ENCODE measurements around the gene BCL3.
"Not testable (repeated sequence)": the region's sequence is repeated elsewhere in the genome, so short reads cannot be mapped to it uniquely, and the experiment has no call there.

The BCL3 gene

GRCh38 chr19:44777715-44778347 is 29.3 kb downstream of the BCL3 start, which contains the start of gene CBLC:
CBLC (plus strand) TSS chr19:44777890; CDS start chr19:44777932, 42 bp downstream.
- peak within 1 kb of the TSS; percentile 54; the same call in 1 of the 2 replicates for H3K27ac ChIP-seq
- TF ChIP-seq CTCF (conservative IDR thresholded peaks at IDR 0.05), result 0 out of 2 replicates have a peak, but pooled peaks have one; percentile 26

- TF ChIP-seq CTCF (conservative IDR thresholded peaks at IDR 0.05), result no peak
- H3K27ac ChIP-seq, result no peak overlapping the region
Measured at GRCh38 chr19:44779150-44779549, 30.6 kb downstream of the BCL3 start.

GRCh38 chr19:44781694-44782093 is 33.2 kb downstream of the BCL3 start:
- not testable (repeated sequence) for H3K27ac ChIP-seq

- H3K27ac ChIP-seq, result peak overlapping the region; percentile 18
- no peak for TF ChIP-seq CTCF (conservative IDR thresholded peaks at IDR 0.05)
Measured at GRCh38 chr19:44782729-44783128, 34.2 kb downstream of the BCL3 start.

- TF ChIP-seq CTCF (conservative IDR thresholded peaks at IDR 0.05), result no peak
- peak overlapping the region; percentile 78 for H3K27ac ChIP-seq
Measured at GRCh38 chr19:44783545-44783944, 35.0 kb downstream of the BCL3 start.

GRCh38 chr19:44785271-44785670 is 36.8 kb downstream of the BCL3 start:
- peak overlapping the region; percentile 78 for H3K27ac ChIP-seq
- TF ChIP-seq CTCF (conservative IDR thresholded peaks at IDR 0.05), result no peak

GRCh38 chr19:44785993-44786392 is 37.5 kb downstream of the BCL3 start:
- TF ChIP-seq CTCF (conservative IDR thresholded peaks at IDR 0.05), result no peak
- H3K27ac ChIP-seq, result peak overlapping the region; percentile 78; the same call in 1 of the 2 replicates

- TF ChIP-seq CTCF (conservative IDR thresholded peaks at IDR 0.05), result no peak
- H3K27ac ChIP-seq, result peak overlapping the region; percentile 100; the same call in 1 of the 2 replicates
Measured at GRCh38 chr19:44788971-44789370, 40.5 kb downstream of the BCL3 start.

Measured in VCaP (cell line).